ENCODE measurements around the gene TAF11. TPM values are rescaled to one million over a fixed set of nuclear protein-coding genes. Genes with fewer than 3 reads are reported as not detected.
A peak's percentile ranks its signal among the peaks of the same experiment; 100 is the strongest.
"Not testable (repeated sequence)": the region's sequence is repeated elsewhere in the genome, so short reads cannot be mapped to it uniquely, and the experiment has no call there.

TAF11 gene
- total and polyA plus RNA-seq, 2 donors: 34.8 to 62.4 TPM

GRCh38 chr6:34897130-34897529 is 9.3 kb upstream of the TAF11 start:
- 93% methylated on average over 1 of the region's 1 CpG for WGBS
- no peaks in the 10 kb centered on the region for H3K4me1 ChIP-seq (ENCODE audit: control insufficient read depth in 2 of 2, insufficient read depth in 2 of 2, low read length in 2 of 2)
- H3K27me3 ChIP-seq (ENCODE audit: control insufficient read depth in 2 of 2, insufficient read depth in 1 of 2, low read length in 1 of 2): no peaks in the 10 kb centered on the region
- no peaks in the 10 kb centered on the region for H3K9me3 ChIP-seq (ENCODE audit: control insufficient read depth in 2 of 2, insufficient read depth in 1 of 2, low read length in 1 of 2)
- H3K27ac ChIP-seq (ENCODE audit: low read depth in 1 of 2, low read length in 1 of 2): no peak overlapping the region
- no peak for DNase-seq (ENCODE audit: low read depth in 6 of 9, low spot score in 9 of 9)
- H3K4me3 ChIP-seq (ENCODE audit: low read length in 2 of 2): no peak overlapping the region
- H3K36me3 ChIP-seq (ENCODE audit: control insufficient read depth in 2 of 2, insufficient read depth in 2 of 2, low read length in 1 of 2): no peaks in the 10 kb centered on the region

- peaks cover 0 to 5% of the 10 kb centered on the region in 2 donors for H3K27me3 ChIP-seq (ENCODE audit: control insufficient read depth in 2 of 2, insufficient read depth in 1 of 2, low read length in 1 of 2)
- no peak overlapping the region for H3K4me3 ChIP-seq (ENCODE audit: low read length in 2 of 2)
- DNase-seq (ENCODE audit: low read depth in 6 of 9, low spot score in 9 of 9): no peak
- WGBS: 78% methylated on average over 1 of the region's 1 CpG
- H3K4me1 ChIP-seq (ENCODE audit: control insufficient read depth in 2 of 2, insufficient read depth in 2 of 2, low read length in 2 of 2): peaks cover 7 to 14% of the 10 kb centered on the region in 2 donors
- no peak overlapping the region for H3K27ac ChIP-seq (ENCODE audit: low read depth in 1 of 2, low read length in 1 of 2)
- H3K36me3 ChIP-seq (ENCODE audit: control insufficient read depth in 2 of 2, insufficient read depth in 2 of 2, low read length in 1 of 2): no peaks in the 10 kb centered on the region
- no peaks in the 10 kb centered on the region for H3K9me3 ChIP-seq (ENCODE audit: control insufficient read depth in 2 of 2, insufficient read depth in 1 of 2, low read length in 1 of 2)
Observed at GRCh38 chr6:34894693-34895092, 6.9 kb upstream of the TAF11 start.

- H3K4me1 ChIP-seq (ENCODE audit: control insufficient read depth in 2 of 2, insufficient read depth in 2 of 2, low read length in 2 of 2): peaks cover 13 to 25% of the 10 kb centered on the region in 2 donors
- H3K27ac ChIP-seq (ENCODE audit: low read depth in 1 of 2, low read length in 1 of 2): no peak overlapping the region
- no peak overlapping the region for H3K4me3 ChIP-seq (ENCODE audit: low read length in 2 of 2)
- peaks cover 0 to 5% of the 10 kb centered on the region in 2 donors for H3K27me3 ChIP-seq (ENCODE audit: control insufficient read depth in 2 of 2, insufficient read depth in 1 of 2, low read length in 1 of 2)
- peaks cover 0 to 2% of the 10 kb centered on the region in 2 donors for H3K9me3 ChIP-seq (ENCODE audit: control insufficient read depth in 2 of 2, insufficient read depth in 1 of 2, low read length in 1 of 2)
- peak in 1 of 9 donors; percentile 15 for DNase-seq (ENCODE audit: low read depth in 6 of 9, low spot score in 9 of 9)
- 90% methylated on average over 2 of the region's 2 CpGs for WGBS
- H3K36me3 ChIP-seq (ENCODE audit: control insufficient read depth in 2 of 2, insufficient read depth in 2 of 2, low read length in 1 of 2): no peaks in the 10 kb centered on the region
Observed at GRCh38 chr6:34891296-34891695, 3.5 kb upstream of the TAF11 start.

- no peak for DNase-seq (ENCODE audit: low read depth in 6 of 9, low spot score in 9 of 9)
- H3K27ac ChIP-seq (ENCODE audit: low read depth in 1 of 2, low read length in 1 of 2): peak overlapping the region in 1 of 2 donors; percentile 4
Observed at GRCh38 chr6:34890533-34890925, 2.7 kb upstream of the TAF11 start.

GRCh38 chr6:34888874-34889555 is 1.2 kb upstream of the TAF11 start, which contains the start of gene ANKS1A:
Gene ANKS1A, plus strand, starts transcription at chr6:34889255. Its CDS starts 148 bp downstream, at chr6:34889403.
- 1% methylated on average over 60 of the region's 60 CpGs for WGBS
- Histone ChIP-seq H3K27me3 (ENCODE audit: control insufficient read depth in 2 of 2, insufficient read depth in 1 of 2, low read length in 1 of 2) (peaks cover 0 to 5% of the 10 kb centered on the region in 2 donors), H3K36me3 (ENCODE audit: control insufficient read depth in 2 of 2, insufficient read depth in 2 of 2, low read length in 1 of 2) (no peaks in the 10 kb centered on the region), H3K4me1 (ENCODE audit: control insufficient read depth in 2 of 2, insufficient read depth in 2 of 2, low read length in 2 of 2) (peaks cover 13 to 25% of the 10 kb centered on the region in 2 donors), H3K4me3 (ENCODE audit: low read length in 2 of 2) (peak within 1 kb of the TSS; percentile 93 to 98), H3K9me3 (ENCODE audit: control insufficient read depth in 2 of 2, insufficient read depth in 1 of 2, low read length in 1 of 2) (peaks cover 0 to 2% of the 10 kb centered on the region in 2 donors), H3K27ac (ENCODE audit: low read depth in 1 of 2, low read length in 1 of 2) (peak within 1 kb of the TSS; percentile 94 to 98)
- peak; percentile 59 to 93 (median 80) for DNase-seq (ENCODE audit: low read depth in 6 of 9, low spot score in 9 of 9)

More at GRCh38 chr6:34890533-34890925, 2.7 kb upstream of the TAF11 start:
- Histone ChIP-seq H3K27me3 (ENCODE audit: control insufficient read depth in 2 of 2, insufficient read depth in 1 of 2, low read length in 1 of 2) (peaks cover 0 to 5% of the 10 kb centered on the region in 2 donors), H3K36me3 (ENCODE audit: control insufficient read depth in 2 of 2, insufficient read depth in 2 of 2, low read length in 1 of 2) (no peaks in the 10 kb centered on the region), H3K9me3 (ENCODE audit: control insufficient read depth in 2 of 2, insufficient read depth in 1 of 2, low read length in 1 of 2) (peaks cover 0 to 2% of the 10 kb centered on the region in 2 donors), H3K4me3 (ENCODE audit: low read length in 2 of 2) (peak overlapping the region in 1 of 2 donors; percentile 93), H3K4me1 (ENCODE audit: control insufficient read depth in 2 of 2, insufficient read depth in 2 of 2, low read length in 2 of 2) (peaks cover 13 to 25% of the 10 kb centered on the region in 2 donors)
- WGBS: 13% methylated on average over 7 of the region's 7 CpGs

- peak in 1 of 9 donors; percentile 35 for DNase-seq (ENCODE audit: low read depth in 6 of 9, low spot score in 9 of 9)
- H3K36me3 ChIP-seq (ENCODE audit: control insufficient read depth in 2 of 2, insufficient read depth in 2 of 2, low read length in 1 of 2): no peaks in the 10 kb centered on the region
- H3K4me3 ChIP-seq (ENCODE audit: low read length in 2 of 2): peak overlapping the region; percentile 93 to 98
- H3K27me3 ChIP-seq (ENCODE audit: control insufficient read depth in 2 of 2, insufficient read depth in 1 of 2, low read length in 1 of 2): peaks cover 0 to 5% of the 10 kb centered on the region in 2 donors
- WGBS: under 1% methylated on average over 5 of the region's 5 CpGs
- H3K27ac ChIP-seq (ENCODE audit: low read depth in 1 of 2, low read length in 1 of 2): peak overlapping the region; percentile 94 to 98
- peaks cover 13 to 25% of the 10 kb centered on the region in 2 donors for H3K4me1 ChIP-seq (ENCODE audit: control insufficient read depth in 2 of 2, insufficient read depth in 2 of 2, low read length in 2 of 2)
- H3K9me3 ChIP-seq (ENCODE audit: control insufficient read depth in 2 of 2, insufficient read depth in 1 of 2, low read length in 1 of 2): peaks cover 0 to 2% of the 10 kb centered on the region in 2 donors
Observed at GRCh38 chr6:34888514-34888856, 643 bp upstream of the TAF11 start.

GRCh38 chr6:34885837-34886236 is 2.0 kb downstream of the TAF11 start:
- peaks cover 13 to 19% of the 10 kb centered on the region in 2 donors for H3K4me1 ChIP-seq (ENCODE audit: control insufficient read depth in 2 of 2, insufficient read depth in 2 of 2, low read length in 2 of 2)
- not testable (repeated sequence) for H3K36me3 ChIP-seq (ENCODE audit: control insufficient read depth in 2 of 2, insufficient read depth in 2 of 2, low read length in 1 of 2); DNase-seq (ENCODE audit: low read depth in 6 of 9, low spot score in 9 of 9); H3K9me3 ChIP-seq (ENCODE audit: control insufficient read depth in 2 of 2, insufficient read depth in 1 of 2, low read length in 1 of 2); H3K27me3 ChIP-seq (ENCODE audit: control insufficient read depth in 2 of 2, insufficient read depth in 1 of 2, low read length in 1 of 2); H3K4me3 ChIP-seq (ENCODE audit: low read length in 2 of 2); H3K27ac ChIP-seq (ENCODE audit: low read depth in 1 of 2, low read length in 1 of 2)
- WGBS: 97% methylated on average over 15 of the region's 15 CpGs

GRCh38 chr6:34884996-34885395 is 2.8 kb downstream of the TAF11 start:
- WGBS: 98% methylated on average over 2 of the region's 2 CpGs
- peaks cover 7 to 13% of the 10 kb centered on the region in 2 donors for H3K4me1 ChIP-seq (ENCODE audit: control insufficient read depth in 2 of 2, insufficient read depth in 2 of 2, low read length in 2 of 2)
- peaks cover 0 to 2% of the 10 kb centered on the region in 2 donors for H3K9me3 ChIP-seq (ENCODE audit: control insufficient read depth in 2 of 2, insufficient read depth in 1 of 2, low read length in 1 of 2)
- H3K4me3 ChIP-seq (ENCODE audit: low read length in 2 of 2): no peak overlapping the region
- DNase-seq (ENCODE audit: low read depth in 6 of 9, low spot score in 9 of 9): no peak
- peaks cover 0 to 2% of the 10 kb centered on the region in 2 donors for H3K27me3 ChIP-seq (ENCODE audit: control insufficient read depth in 2 of 2, insufficient read depth in 1 of 2, low read length in 1 of 2)
- peaks cover 0 to 5% of the 10 kb centered on the region in 2 donors for H3K36me3 ChIP-seq (ENCODE audit: control insufficient read depth in 2 of 2, insufficient read depth in 2 of 2, low read length in 1 of 2)
- H3K27ac ChIP-seq (ENCODE audit: low read depth in 1 of 2, low read length in 1 of 2): no peak overlapping the region

- H3K27me3 ChIP-seq (ENCODE audit: control insufficient read depth in 2 of 2, insufficient read depth in 1 of 2, low read length in 1 of 2); H3K9me3 ChIP-seq (ENCODE audit: control insufficient read depth in 2 of 2, insufficient read depth in 1 of 2, low read length in 1 of 2); H3K27ac ChIP-seq (ENCODE audit: low read depth in 1 of 2, low read length in 1 of 2); H3K4me3 ChIP-seq (ENCODE audit: low read length in 2 of 2); DNase-seq (ENCODE audit: low read depth in 6 of 9, low spot score in 9 of 9); H3K4me1 ChIP-seq (ENCODE audit: control insufficient read depth in 2 of 2, insufficient read depth in 2 of 2, low read length in 2 of 2): not testable (repeated sequence)
- H3K36me3 ChIP-seq (ENCODE audit: control insufficient read depth in 2 of 2, insufficient read depth in 2 of 2, low read length in 1 of 2): peaks cover 0 to 14% of the 10 kb centered on the region in 2 donors
- WGBS: 99% methylated on average over 1 of the region's 1 CpG
Observed at GRCh38 chr6:34884073-34884472, 3.8 kb downstream of the TAF11 start.

All from thymus (tissue), 11 donors.